Keratinocyte (primary cell): ENCODE results near the gene DNAH10. TPM values are rescaled to one million over a fixed set of nuclear protein-coding genes. Genes with fewer than 3 reads are reported as not detected.

Source experiments
- DNase-seq: peaks from one replicate; pipeline ENCODE4 v3.0.0-alpha.2; 2011; ENCODE audit warnings: low read depth, missing footprints, low spot score
- FAIRE-seq: peaks from 2 replicates; lab custom pipeline; 2011; peaks lifted over from hg19 to GRCh38; lab: Jason Lieb, UNC
- H2AFZ ChIP-seq: 2 replicates; pipeline ENCODE4 v1.6.0; 2012; ENCODE audit warnings: low read length, control low read depth, inconsistent platforms; ENCODE audit not compliant: control insufficient read depth
- H3K27ac ChIP-seq: 2 replicates; pipeline ENCODE4 v1.5.1; 2011; ENCODE audit warnings: low read length; ENCODE audit not compliant: control insufficient read depth, insufficient read depth
- H3K27me3 ChIP-seq: 3 replicates; pipeline ENCODE4 v1.6.0; 2011; ENCODE audit warnings: low read length; ENCODE audit not compliant: control insufficient read depth, insufficient read depth; ENCODE audit errors: extremely low read depth
- H3K36me3 ChIP-seq, 2 experiments: 2 replicates in 1 of 2; 3 replicates in 1 of 2; pipeline ENCODE4 v1.5.1; 2011; ENCODE audit warnings: low read length in 2 of 2, mild to moderate bottlenecking in 1 of 2; ENCODE audit not compliant: control insufficient read depth in 2 of 2, insufficient read depth in 2 of 2; ENCODE audit errors: extremely low read depth in 1 of 2
- H3K4me1 ChIP-seq: 3 replicates; pipeline ENCODE4 v1.5.1; 2011; ENCODE audit warnings: low read length; ENCODE audit not compliant: control insufficient read depth, insufficient read depth; ENCODE audit errors: extremely low read depth
- H3K4me2 ChIP-seq: 3 replicates; pipeline ENCODE4 v1.6.0; 2011; ENCODE audit warnings: low read depth, low read length; ENCODE audit not compliant: control insufficient read depth, insufficient read depth; ENCODE audit errors: extremely low read depth
- H3K4me3 ChIP-seq, 3 experiments: fragments of 200-600 bp in 1 of 3; sonication (generic) in 1 of 3; 2 replicates in 2 of 3; 3 replicates in 1 of 3; pipeline ENCODE4 v1.5.1; 2011 to 2016; ENCODE audit warnings: low read length in 3 of 3, mild to moderate bottlenecking in 3 of 3, control low read depth in 2 of 3, inconsistent platforms in 1 of 3, low read depth in 1 of 3, mixed read lengths in 1 of 3, mixed run types in 1 of 3, moderate library complexity in 1 of 3; ENCODE audit not compliant: control insufficient read depth in 2 of 3, insufficient read depth in 2 of 3; ENCODE audit errors: extremely low read depth in 1 of 3
- H3K79me2 ChIP-seq: 2 replicates; pipeline ENCODE4 v1.6.0; 2012; ENCODE audit warnings: low read length; ENCODE audit not compliant: control insufficient read depth, insufficient read depth
- H3K9ac ChIP-seq: 3 replicates; pipeline ENCODE4 v1.6.0; 2011; ENCODE audit warnings: low read length; ENCODE audit not compliant: control insufficient read depth, insufficient read depth; ENCODE audit errors: extremely low read depth
- H3K9me1 ChIP-seq: 3 replicates; pipeline ENCODE4 v1.6.0; 2011; ENCODE audit warnings: low read length; ENCODE audit not compliant: control insufficient read depth, insufficient read depth; ENCODE audit errors: extremely low read depth
- H3K9me3 ChIP-seq: 2 replicates; pipeline ENCODE4 v1.5.1; 2012; ENCODE audit warnings: low read depth, low read length; ENCODE audit not compliant: control insufficient read depth
- H4K20me1 ChIP-seq: 3 replicates; pipeline ENCODE4 v1.6.0; 2011; ENCODE audit warnings: low read length; ENCODE audit not compliant: control insufficient read depth, insufficient read depth; ENCODE audit errors: extremely low read depth
- CTCF ChIP-seq, 3 experiments: IDR thresholded peaks in 1 of 3; conservative IDR thresholded peaks in 1 of 3; optimal IDR thresholded peaks in 1 of 3; 2 replicates in 2 of 3; 3 replicates in 1 of 3; pipeline versions ENCODE3 to v1.5.1; 2011; ENCODE audit warnings: low read length in 3 of 3, mild to moderate bottlenecking in 3 of 3, moderate library complexity in 2 of 3, control low read depth in 1 of 3, inconsistent platforms in 1 of 3; ENCODE audit not compliant: insufficient read depth in 2 of 3; ENCODE audit errors: extremely low read depth in 1 of 3
- EZH2 ChIP-seq: IDR thresholded peaks from one replicate; pipeline ENCODE4 v1.6.1; 2012; ENCODE audit warnings: inconsistent platforms, mild to moderate bottlenecking, low read length, moderate library complexity
- dilution Hi-C: fragments of 300-500 bp; cut with MboI; formaldehyde crosslinking; loops from one replicate; pipeline ENCODE4 v1.7.0; 2020; ENCODE audit warnings: low sequenced_read_pairs; ENCODE audit not compliant: extremely low pct_ligation_motif_present
- polyA plus RNA-seq, 5 experiments: library from polyadenylated mRNA; depleted of rRNA in 3 of 5; stranded (reverse) in 3 of 5; stranded (forward) in 1 of 5; unstranded in 1 of 5; fragments of >200 nt; gene quantifications; 1 replicate in 1 of 5; 2 replicates in 3 of 5; 3 replicates in 1 of 5; pipeline versions ENCODE4 v1.2.1 to v1.2.3, GENCODE V29; 2011 to 2012; ENCODE audit warnings: missing spikeins in 2 of 5, low read depth in 1 of 5, low replicate concordance in 1 of 5

Gene DNAH10
- polyA plus RNA-seq, 1 donor (not counting 4 experiments of a cell fraction or from before 2014, with no cell fraction given), result 0.08 TPM

- no peaks in the 10 kb centered on the region for H3K27me3 ChIP-seq
- no peak overlapping the region for H3K4me2 ChIP-seq
- H3K36me3 ChIP-seq, result no peaks in the 10 kb centered on the region
- H2AFZ ChIP-seq, result no peak overlapping the region
- FAIRE-seq, result no peak
- no peak overlapping the region for H3K4me3 ChIP-seq
- H3K79me2 ChIP-seq, result no peaks in the 10 kb centered on the region
- no peak for TF ChIP-seq CTCF (optimal IDR thresholded peaks at IDR 0.05 in 1 of 3, IDR thresholded peaks at IDR 0.05 in 1 of 3, conservative IDR thresholded peaks at IDR 0.05 in 1 of 3; ENCODE audit: extremely low read depth in 1 of 3, insufficient read depth in 2 of 3, low read length in 3 of 3)
- no peak for TF ChIP-seq EZH2
- no peak overlapping the region for H3K9ac ChIP-seq
- dilution Hi-C loops, result no loop called here
- H3K9me3 ChIP-seq, result no peaks in the 10 kb centered on the region
- no peaks in the 10 kb centered on the region for H3K9me1 ChIP-seq
- H4K20me1 ChIP-seq, result no peaks in the 10 kb centered on the region
- H3K27ac ChIP-seq, result no peak overlapping the region
- no peak for DNase-seq
- no peaks in the 10 kb centered on the region for H3K4me1 ChIP-seq
These were observed 31.9 kb downstream of the DNAH10 start for GRCh38 chr12:123794027-123794426.

GRCh38 chr12:123798518-123798917, 36.4 kb downstream of the DNAH10 start:
- H3K79me2 ChIP-seq, result no peaks in the 10 kb centered on the region
- DNase-seq (no peak), FAIRE-seq (no peak)
- H3K9me1 ChIP-seq, result no peaks in the 10 kb centered on the region
- no peak for TF ChIP-seq EZH2
- TF ChIP-seq CTCF (optimal IDR thresholded peaks at IDR 0.05 in 1 of 3, IDR thresholded peaks at IDR 0.05 in 1 of 3, conservative IDR thresholded peaks at IDR 0.05 in 1 of 3; ENCODE audit: extremely low read depth in 1 of 3, insufficient read depth in 2 of 3, low read length in 3 of 3), result no peak
- H3K27ac ChIP-seq, result no peak overlapping the region
- no peaks in the 10 kb centered on the region for H4K20me1 ChIP-seq
- H3K9me3 ChIP-seq, result no peaks in the 10 kb centered on the region
- H3K27me3 ChIP-seq, result no peaks in the 10 kb centered on the region
- H3K36me3 ChIP-seq, result no peaks in the 10 kb centered on the region
- dilution Hi-C loops, result no loop called here
- no peak overlapping the region for H3K4me3 ChIP-seq
- H3K4me2 ChIP-seq, result no peak overlapping the region
- no peak overlapping the region for H2AFZ ChIP-seq
- no peak overlapping the region for H3K9ac ChIP-seq
- no peaks in the 10 kb centered on the region for H3K4me1 ChIP-seq
